ENCODE results near the gene MFN1.
"Not testable (repeated sequence)": the region's sequence is repeated elsewhere in the genome, so short reads cannot be mapped to it uniquely, and the experiment has no call there.

MFN1 gene

GRCh38 chr3:179347345-179348194 is at the start of gene MFN1:
MFN1 (plus strand) TSS chr3:179347709; CDS start chr3:179348852, 1,143 bp downstream.
- DNase-seq = peak; percentile 97

- DNase-seq = no peak
Measured at GRCh38 chr3:179297971-179298725, 49.4 kb upstream of the MFN1 start.

GRCh38 chr3:179299316-179299715 is 48.2 kb upstream of the MFN1 start:
- no peak for DNase-seq

- DNase-seq = no peak
Measured at GRCh38 chr3:179299999-179300613, 47.4 kb upstream of the MFN1 start.

GRCh38 chr3:179301645-179302044 is 45.9 kb upstream of the MFN1 start:
- no peak for DNase-seq

- no peak for DNase-seq
Measured at GRCh38 chr3:179302111-179302510, 45.4 kb upstream of the MFN1 start.

GRCh38 chr3:179304605-179305004 is 42.9 kb upstream of the MFN1 start:
- DNase-seq = no peak

- not testable (repeated sequence) for DNase-seq
Measured at GRCh38 chr3:179307362-179307761, 40.1 kb upstream of the MFN1 start.

- DNase-seq = no peak
Measured at GRCh38 chr3:179308001-179308400, 39.5 kb upstream of the MFN1 start.

- DNase-seq = no peak
Measured at GRCh38 chr3:179309225-179310078, 38.1 kb upstream of the MFN1 start.

- no peak for DNase-seq
Measured at GRCh38 chr3:179318876-179319275, 28.6 kb upstream of the MFN1 start.

- DNase-seq = peak; percentile 11
Measured at GRCh38 chr3:179321668-179322285, 25.7 kb upstream of the MFN1 start.

- peak; percentile 83 for DNase-seq
Measured at GRCh38 chr3:179322286-179323196, 25.0 kb upstream of the MFN1 start, which contains the start of gene ZNF639. ZNF639 (plus strand) TSS chr3:179323031; CDS start chr3:179328294, 5,263 bp downstream.

GRCh38 chr3:179323197-179324110 is 24.1 kb upstream of the MFN1 start:
- DNase-seq = no peak

- peak; percentile 26 for DNase-seq
Measured at GRCh38 chr3:179324270-179324754, 23.2 kb upstream of the MFN1 start.

- DNase-seq = no peak
Measured at GRCh38 chr3:179330438-179330837, 17.1 kb upstream of the MFN1 start.

- no peak for DNase-seq
Measured at GRCh38 chr3:179332240-179332639, 15.3 kb upstream of the MFN1 start.

GRCh38 chr3:179333084-179333483 is 14.4 kb upstream of the MFN1 start:
- DNase-seq = no peak

GRCh38 chr3:179336345-179336929 is 11.1 kb upstream of the MFN1 start:
- no peak for DNase-seq

Measured in DMS 273 treated with DMSO at 0.1 percent for 48 hours (cell line).